ENCODE measurements around the gene KLHDC2.
"Not testable (repeated sequence)": the region's sequence is repeated elsewhere in the genome, so short reads cannot be mapped to it uniquely, and the experiment has no call there.

Gene KLHDC2

DNA sequence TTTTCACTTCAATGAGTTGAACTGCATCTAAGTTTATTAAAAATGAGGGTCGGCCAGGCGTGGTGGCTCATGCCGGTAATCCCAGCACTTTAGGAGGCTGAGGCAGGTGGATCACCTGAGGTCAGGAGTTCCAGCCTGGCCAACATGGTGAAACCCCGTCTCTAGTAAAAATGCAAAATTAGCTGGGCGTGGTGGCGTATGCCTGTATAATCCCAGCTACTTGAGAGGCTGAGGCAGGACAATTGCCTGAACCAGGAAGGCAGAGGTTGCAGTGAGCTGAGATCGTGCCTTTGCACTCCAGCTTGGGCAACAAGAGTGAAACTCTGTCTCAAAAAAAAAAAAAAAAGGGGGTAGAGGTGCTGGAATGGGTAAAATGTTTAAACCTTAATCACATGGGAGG is 13.1 kb downstream of the KLHDC2 start:
- not testable (repeated sequence) for DNase-seq

DNA sequence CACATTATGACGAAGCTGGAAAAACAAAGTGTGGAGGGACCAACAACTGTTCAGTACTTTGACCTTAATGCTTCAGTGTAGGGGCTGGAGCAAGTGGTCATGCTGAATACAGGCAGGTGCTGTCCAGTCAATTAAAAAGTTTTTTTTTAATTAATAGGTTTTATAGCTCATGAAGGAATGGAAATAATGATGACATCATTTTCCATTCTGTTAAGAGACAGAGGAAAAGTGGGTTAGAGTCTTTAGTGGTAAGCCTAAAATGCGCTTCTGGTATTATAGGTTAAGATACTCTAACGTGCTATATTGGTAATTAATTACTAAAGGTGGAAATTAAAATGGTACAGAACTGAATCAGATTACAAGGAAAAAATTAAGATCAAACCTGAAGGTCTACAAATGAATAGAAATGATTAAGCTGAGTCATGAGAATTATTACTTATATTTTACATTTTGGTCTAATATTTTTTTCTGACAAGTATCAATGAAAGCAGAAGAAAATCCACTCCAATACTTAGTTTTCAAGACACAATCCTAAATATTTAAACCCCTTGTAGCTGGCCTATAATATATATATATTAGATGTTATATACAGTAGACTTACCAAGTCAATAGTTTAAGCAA is 15.6 kb downstream of the KLHDC2 start:
- no peak for DNase-seq

DNA sequence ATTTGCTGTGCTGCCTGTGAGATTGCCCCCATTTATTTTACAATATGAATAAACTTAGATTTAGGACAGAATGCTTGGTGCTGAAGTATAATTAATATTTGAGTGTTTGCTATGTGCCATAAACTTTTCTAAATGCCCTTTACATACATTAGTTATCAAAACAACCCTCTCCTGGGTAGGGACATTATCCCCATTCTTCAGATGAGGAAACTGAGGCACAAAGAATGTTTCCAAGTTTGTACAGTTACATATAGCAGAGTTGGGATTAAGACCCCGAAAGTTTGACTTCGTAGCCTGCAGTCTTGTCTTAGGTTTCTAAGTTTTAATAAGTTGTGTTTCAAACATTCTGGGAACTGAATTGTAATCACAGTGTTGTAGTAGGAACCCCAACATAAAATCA is 18.4 kb downstream of the KLHDC2 start:
- DNase-seq, result no peak

DNA sequence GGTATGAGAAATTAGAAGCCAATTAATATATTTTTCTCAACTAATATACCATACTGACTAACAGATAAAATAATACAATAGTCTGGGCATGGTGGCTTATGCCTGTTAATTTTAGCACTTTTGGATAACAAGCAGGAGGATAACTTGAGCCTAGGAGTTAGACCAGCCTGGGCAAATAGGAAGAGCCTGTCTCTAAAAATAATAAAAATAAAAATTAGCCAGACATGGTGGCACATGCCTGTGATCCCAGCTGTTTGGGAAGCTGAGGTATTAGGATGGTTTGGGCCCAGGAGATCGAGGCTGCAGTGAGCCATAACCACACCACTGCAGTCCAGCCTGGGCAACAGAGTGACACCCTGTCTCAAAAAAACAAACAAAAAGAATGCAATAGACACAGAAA is 24.7 kb downstream of the KLHDC2 start:
- DNase-seq, result no peak

DNA sequence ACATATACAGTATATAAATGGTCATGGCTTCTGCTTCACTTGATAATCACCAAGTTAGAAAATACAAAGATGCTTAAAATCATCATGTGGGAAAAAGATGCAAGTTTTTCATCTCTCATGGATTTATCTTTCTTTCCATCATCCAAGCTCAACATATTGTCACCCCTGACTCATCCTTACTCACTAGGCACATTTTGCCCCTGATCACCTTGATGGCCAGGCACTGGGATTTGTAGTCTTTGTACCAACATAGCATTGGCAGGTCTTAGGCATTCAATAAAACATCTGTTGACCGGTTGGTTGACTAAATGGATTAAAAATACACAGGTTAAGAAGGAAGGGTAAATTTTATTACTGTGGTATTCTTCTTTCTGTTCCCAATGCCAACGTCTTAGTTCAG is 28.1 kb downstream of the KLHDC2 start:
- no peak for DNase-seq

DNA sequence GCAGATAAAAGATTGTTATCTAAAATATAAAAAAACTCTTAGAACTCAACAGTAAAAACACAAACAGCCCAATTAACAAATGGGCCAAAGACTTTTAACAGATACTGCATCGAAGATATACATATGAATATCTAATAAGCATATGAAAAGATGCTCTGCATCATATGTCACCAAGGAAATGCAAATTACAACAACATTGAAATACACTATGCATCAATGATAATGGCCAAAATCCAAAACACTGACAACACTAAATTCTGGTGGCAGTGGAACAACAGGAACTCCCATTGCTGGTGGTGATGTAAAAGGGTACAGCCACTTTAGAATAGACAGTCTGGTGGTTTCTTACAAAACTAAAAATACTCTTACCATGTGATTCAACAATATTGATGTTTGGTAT is 40.8 kb downstream of the KLHDC2 start:
- no peak for DNase-seq

DNA sequence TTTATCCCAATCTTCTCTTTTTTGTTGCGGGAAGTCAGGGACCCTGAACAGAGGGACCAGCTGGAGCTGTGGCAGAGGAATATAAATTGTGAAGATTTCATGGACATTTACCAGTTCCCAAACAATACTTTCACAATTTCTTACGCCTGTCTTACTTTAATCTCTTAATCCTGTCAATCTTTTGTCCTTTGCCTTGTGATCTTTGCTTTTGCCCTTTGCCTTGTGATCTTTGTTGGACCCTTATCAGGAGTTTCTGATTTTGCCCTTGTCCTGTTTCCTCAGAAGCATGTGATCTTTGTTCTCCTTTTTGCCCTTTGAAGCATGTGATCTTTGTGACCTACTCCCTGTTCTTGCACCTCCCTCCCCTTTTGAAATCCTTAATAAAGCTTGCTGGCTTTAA is 48.2 kb downstream of the KLHDC2 start:
- not testable (repeated sequence) for DNase-seq

DNA sequence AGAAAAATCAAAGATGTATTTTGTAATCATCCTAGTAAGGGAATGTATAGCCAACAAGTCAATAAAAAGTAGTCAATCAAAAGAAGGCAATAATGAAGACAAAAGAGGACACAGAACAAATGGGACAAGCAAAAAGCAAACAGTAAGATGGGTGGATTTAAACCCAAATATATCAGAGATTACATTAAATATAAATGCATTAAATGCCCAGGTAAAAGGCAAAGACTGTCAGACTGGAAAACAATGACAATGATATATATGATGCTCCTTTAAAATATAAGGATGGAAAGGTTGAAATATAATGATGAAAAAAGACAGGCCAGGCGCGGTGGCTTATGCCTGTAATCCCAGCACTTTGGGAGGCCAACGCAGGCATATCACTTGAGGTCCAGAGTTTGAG is 48.9 kb downstream of the KLHDC2 start:
- no peak for DNase-seq

DNA sequence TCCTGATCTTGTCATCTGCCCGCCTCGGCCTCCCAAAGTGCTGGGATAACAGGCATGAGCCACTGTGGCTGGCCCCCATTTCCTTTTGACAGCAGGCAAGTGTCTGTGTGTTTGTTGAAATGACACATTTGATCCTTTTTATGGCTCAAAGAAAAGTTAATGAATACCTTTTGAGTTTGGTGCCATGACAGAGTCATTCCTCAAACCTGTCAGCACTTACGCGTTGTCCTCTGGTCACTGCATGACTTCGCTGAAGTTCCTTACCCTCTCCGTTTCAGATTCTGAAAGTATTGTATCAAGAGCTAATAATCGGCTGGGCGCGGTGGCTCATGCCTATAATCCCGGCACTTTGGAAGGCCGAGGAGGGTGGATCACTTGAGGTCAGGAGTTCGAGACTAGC is 52.2 kb downstream of the KLHDC2 start:
- DNase-seq, result no peak

DNA sequence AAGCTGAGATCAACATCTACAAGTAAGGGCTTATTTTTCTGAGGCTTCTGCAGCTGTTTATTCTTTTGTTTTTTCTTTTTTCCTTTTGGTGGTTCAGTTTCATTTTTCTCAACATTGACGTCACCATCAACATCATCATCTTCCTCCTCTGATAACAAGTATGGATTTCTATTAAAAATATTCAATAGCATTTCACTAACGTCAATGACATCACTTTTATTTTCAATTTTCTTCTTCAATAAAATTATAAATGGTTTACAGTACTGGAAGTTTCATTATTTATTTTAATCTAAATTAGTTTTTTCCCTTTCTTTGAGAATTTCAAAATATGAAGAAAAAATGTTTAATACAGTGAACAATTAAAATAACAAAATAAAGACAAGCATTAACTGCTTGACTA is 60.7 kb downstream of the KLHDC2 start:
- no peak for DNase-seq
